Measurements from ENCODE around the gene SLC12A5.
"Not testable (repeated sequence)": the region's sequence is repeated elsewhere in the genome, so short reads cannot be mapped to it uniquely, and the experiment has no call there.

Gene SLC12A5

DNA sequence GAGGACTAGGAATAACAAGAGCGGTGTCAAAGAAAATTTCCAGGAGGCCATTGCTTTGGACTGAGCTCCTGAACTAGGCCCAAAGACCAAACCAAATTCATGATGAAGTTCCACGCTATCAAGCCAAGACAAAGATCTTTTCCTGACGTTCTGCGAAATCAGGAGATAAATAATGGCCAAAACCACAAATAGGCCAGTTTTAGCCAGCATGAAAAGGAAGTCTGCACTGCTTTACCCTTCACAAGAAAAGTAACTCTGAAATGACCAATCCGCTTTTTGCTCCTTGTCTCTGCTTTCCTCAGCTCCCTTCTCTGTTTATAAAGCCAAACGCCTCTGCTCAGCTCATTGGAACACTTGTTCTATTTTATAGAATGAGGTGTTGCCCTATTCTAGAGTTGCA is 54.1 kb downstream of the SLC12A5 start:
- peaks cover 16% of the 10 kb centered on the region for H3K36me3 ChIP-seq (ENCODE audit: control insufficient read depth, insufficient read depth, low read length)
- H3K27ac ChIP-seq (ENCODE audit: low read depth, low read length), result no peak overlapping the region
- H3K27me3 ChIP-seq (ENCODE audit: control insufficient read depth, insufficient read depth, low read length), result no peaks in the 10 kb centered on the region
- H3K9me3 ChIP-seq (ENCODE audit: control insufficient read depth, insufficient read depth, low read depth, low read length), result no peaks in the 10 kb centered on the region
- H3K4me1 ChIP-seq (ENCODE audit: control insufficient read depth, insufficient read depth, low read length), result peaks cover 2% of the 10 kb centered on the region
- no peak overlapping the region for H3K9ac ChIP-seq (ENCODE audit: low read length)
- H3K4me3 ChIP-seq (ENCODE audit: low read depth, low read length), result no peak overlapping the region

DNA sequence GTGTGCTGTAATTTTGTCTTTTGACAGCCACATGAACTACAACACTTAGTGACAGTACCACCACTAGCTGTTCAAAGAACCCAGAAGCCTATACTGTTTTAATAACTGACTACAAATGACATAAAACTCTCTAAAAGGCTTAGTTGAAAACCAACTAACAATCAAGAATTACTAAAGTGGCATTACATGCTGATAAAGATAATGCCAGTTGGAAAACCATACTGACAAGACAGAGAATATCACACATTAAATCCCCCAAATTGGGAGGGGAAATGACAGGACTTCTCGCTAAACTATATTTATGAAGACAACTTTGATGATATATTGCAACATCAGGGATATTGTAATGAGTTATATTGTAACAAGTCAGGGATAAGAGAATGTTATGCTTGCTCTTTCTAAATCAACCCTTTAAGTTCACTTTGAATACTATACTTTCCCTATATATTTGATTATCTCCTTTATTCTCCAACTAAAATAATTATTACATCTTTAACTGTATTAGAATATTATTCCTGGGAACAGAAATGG is 54.6 kb downstream of the SLC12A5 start:
- H3K4me3 ChIP-seq (ENCODE audit: low read depth, low read length), result no peak overlapping the region
- no peaks in the 10 kb centered on the region for H3K9me3 ChIP-seq (ENCODE audit: control insufficient read depth, insufficient read depth, low read depth, low read length)

DNA sequence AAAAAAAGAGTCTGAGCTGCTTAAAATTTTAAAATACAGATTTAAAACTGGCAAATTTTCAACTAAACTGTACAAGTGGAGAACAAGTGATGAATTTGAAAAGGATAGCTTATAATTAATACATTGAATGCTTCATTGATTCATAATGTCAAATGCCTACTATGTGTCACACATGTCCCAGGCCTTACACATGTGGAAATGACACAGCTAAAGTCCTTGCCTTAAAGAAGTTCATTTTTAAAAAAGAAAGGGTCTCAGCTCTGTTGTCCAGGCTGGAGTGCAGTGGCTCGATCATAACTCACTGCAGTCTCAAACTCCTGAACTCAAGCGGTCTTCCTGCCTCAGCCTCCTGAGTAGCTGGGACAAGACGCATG is 55.8 kb downstream of the SLC12A5 start:
- peaks cover 8% of the 10 kb centered on the region for H3K4me1 ChIP-seq (ENCODE audit: control insufficient read depth, insufficient read depth, low read length)
- no peak overlapping the region for H3K9ac ChIP-seq (ENCODE audit: low read length)
- H3K9me3 ChIP-seq (ENCODE audit: control insufficient read depth, insufficient read depth, low read depth, low read length), result no peaks in the 10 kb centered on the region
- no peak overlapping the region for H3K27ac ChIP-seq (ENCODE audit: low read depth, low read length)
- no peaks in the 10 kb centered on the region for H3K36me3 ChIP-seq (ENCODE audit: control insufficient read depth, insufficient read depth, low read length)
- H3K27me3 ChIP-seq (ENCODE audit: control insufficient read depth, insufficient read depth, low read length), result no peaks in the 10 kb centered on the region
- no peak overlapping the region for H3K4me3 ChIP-seq (ENCODE audit: low read depth, low read length)

More for the DNA sequence above, 54.6 kb downstream of the SLC12A5 start:
- Histone ChIP-seq H3K27me3 (ENCODE audit: control insufficient read depth, insufficient read depth, low read length) (no peaks in the 10 kb centered on the region), H3K4me1 (ENCODE audit: control insufficient read depth, insufficient read depth, low read length) (peaks cover 7% of the 10 kb centered on the region), H3K36me3 (ENCODE audit: control insufficient read depth, insufficient read depth, low read length) (peaks cover 11% of the 10 kb centered on the region), H3K9ac (ENCODE audit: low read length) (no peak overlapping the region), H3K27ac (ENCODE audit: low read depth, low read length) (no peak overlapping the region)

DNA sequence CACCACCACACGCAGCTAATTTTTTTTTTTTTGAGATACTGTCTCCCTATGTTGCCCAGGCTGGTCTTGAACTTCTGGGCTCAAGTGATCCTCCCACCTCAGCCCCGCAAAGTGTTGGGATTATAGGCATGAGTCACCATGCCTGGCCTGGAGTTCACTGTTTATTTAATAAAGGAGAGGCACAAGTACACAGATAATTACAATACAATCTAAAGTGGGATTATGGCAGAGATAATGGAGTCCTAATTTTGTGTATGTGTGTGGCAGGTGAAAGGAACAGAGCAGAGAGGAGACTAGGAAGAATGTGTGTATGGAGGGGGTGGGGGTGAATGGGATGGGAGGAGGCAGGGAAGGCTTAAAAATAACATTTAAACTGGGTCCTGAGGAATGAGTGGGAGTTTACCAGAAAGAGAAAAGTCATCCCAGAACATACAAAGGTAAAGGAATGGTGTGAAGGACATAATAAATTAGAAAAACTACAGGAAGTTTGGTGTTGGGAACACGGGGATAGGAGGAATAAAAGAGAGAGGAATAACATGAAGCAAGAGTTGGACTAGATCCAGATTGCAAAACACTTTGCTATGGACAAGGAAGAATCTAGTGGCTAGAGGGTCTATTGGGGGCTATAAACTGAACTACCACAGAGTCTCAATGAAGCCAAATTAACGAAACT is 56.3 kb downstream of the SLC12A5 start:
- H3K4me3 ChIP-seq (ENCODE audit: low read depth, low read length), result no peak overlapping the region
- H3K27me3 ChIP-seq (ENCODE audit: control insufficient read depth, insufficient read depth, low read length), result no peaks in the 10 kb centered on the region
- no peaks in the 10 kb centered on the region for H3K9me3 ChIP-seq (ENCODE audit: control insufficient read depth, insufficient read depth, low read depth, low read length)
- no peaks in the 10 kb centered on the region for H3K36me3 ChIP-seq (ENCODE audit: control insufficient read depth, insufficient read depth, low read length)
- no peak overlapping the region for H3K9ac ChIP-seq (ENCODE audit: low read length)
- no peak overlapping the region for H3K27ac ChIP-seq (ENCODE audit: low read depth, low read length)
- H3K4me1 ChIP-seq (ENCODE audit: control insufficient read depth, insufficient read depth, low read length), result peaks cover 11% of the 10 kb centered on the region

DNA sequence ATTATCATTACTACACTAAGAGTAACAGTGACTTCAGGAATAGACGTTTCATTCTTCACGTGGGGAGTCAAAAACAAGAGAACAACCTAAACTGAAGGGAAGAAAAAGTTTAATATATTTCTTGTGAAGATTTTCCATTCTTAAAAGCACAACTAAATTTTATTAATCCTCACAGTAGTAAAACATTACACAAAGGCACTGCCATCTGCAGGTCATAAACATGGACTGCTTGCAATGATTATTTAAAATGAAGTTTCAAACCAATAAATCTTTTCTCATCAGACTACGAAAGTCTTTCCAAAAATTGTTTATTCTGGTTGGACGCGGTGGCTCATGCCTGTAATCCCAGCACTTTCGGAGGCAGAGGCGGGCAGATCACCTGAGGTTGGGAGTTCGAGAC is 58.1 kb downstream of the SLC12A5 start:
- Histone ChIP-seq H3K4me1 (ENCODE audit: control insufficient read depth, insufficient read depth, low read length) (peaks cover 13% of the 10 kb centered on the region), H3K27ac (ENCODE audit: low read depth, low read length) (no peak overlapping the region), H3K27me3 (ENCODE audit: control insufficient read depth, insufficient read depth, low read length) (no peaks in the 10 kb centered on the region), H3K4me3 (ENCODE audit: low read depth, low read length) (no peak overlapping the region), H3K9ac (ENCODE audit: low read length) (no peak overlapping the region), H3K36me3 (ENCODE audit: control insufficient read depth, insufficient read depth, low read length) (no peaks in the 10 kb centered on the region), H3K9me3 (ENCODE audit: control insufficient read depth, insufficient read depth, low read depth, low read length) (no peaks in the 10 kb centered on the region)

DNA sequence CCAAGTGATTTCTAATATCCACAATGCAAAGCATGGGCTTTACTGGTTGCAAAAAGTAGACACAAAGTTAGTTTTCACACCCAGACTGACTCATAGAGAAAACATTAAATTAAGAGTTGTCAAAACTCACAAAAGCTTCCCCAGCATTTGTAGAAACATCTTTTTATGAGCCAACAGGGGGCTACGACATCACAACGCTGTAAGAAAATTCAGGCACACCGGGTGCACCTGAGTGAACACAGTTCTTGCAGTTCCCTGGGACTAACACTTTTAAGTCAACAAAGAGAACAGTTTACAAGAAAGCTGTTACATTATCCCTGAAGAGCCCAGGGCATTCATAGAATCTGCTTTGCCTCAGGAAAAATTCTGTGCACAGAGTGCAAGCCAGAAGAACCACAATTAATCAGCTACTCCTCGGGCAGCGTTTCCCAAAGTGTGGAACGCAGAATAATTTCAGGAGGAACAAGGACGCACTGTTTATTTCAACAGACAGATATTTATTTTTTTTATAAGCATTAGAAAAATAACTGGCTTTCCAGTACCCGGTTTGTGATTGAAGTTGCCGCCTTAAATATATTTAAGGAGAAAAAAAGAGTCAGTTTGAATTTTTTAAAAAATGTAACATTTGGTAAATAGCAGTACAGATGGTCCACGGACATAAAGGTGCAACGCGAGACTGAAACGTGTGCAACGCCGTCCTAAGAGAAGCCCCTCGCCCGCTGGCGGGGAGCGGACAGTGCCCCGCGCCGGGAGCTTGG is 59.6 kb downstream of the SLC12A5 start:
- H3K9ac ChIP-seq (ENCODE audit: low read length), result peak overlapping the region; percentile 100
- H3K27ac ChIP-seq (ENCODE audit: low read depth, low read length), result peak overlapping the region; percentile 96; the same call in 1 of the 2 replicates
- no peaks in the 10 kb centered on the region for H3K9me3 ChIP-seq (ENCODE audit: control insufficient read depth, insufficient read depth, low read depth, low read length)
- H3K36me3 ChIP-seq (ENCODE audit: control insufficient read depth, insufficient read depth, low read length), result no peaks in the 10 kb centered on the region
- peak overlapping the region; percentile 95 for H3K4me3 ChIP-seq (ENCODE audit: low read depth, low read length)
- H3K4me1 ChIP-seq (ENCODE audit: control insufficient read depth, insufficient read depth, low read length), result peaks cover 13% of the 10 kb centered on the region
- H3K27me3 ChIP-seq (ENCODE audit: control insufficient read depth, insufficient read depth, low read length), result no peaks in the 10 kb centered on the region

DNA sequence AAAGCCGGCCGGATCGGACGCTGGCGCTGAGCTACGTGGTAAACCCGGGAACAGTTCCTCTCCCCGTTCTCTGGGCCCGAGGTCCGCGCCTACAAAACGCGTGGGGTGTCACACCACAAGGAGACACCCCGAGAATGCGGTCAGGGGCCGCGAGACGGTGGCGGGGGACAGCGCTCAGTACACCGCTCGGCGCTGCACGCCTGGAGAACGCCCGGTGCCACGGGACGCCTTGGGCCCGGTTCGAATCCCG is 60.1 kb downstream of the SLC12A5 start:
- H3K4me3 ChIP-seq (ENCODE audit: low read depth, low read length), result peak overlapping the region; percentile 95
- H3K27ac ChIP-seq (ENCODE audit: low read depth, low read length), result peak overlapping the region; percentile 96; the same call in 1 of the 2 replicates
- no peaks in the 10 kb centered on the region for H3K27me3 ChIP-seq (ENCODE audit: control insufficient read depth, insufficient read depth, low read length)
- H3K4me1 ChIP-seq (ENCODE audit: control insufficient read depth, insufficient read depth, low read length), result peaks cover 13% of the 10 kb centered on the region
- no peaks in the 10 kb centered on the region for H3K9me3 ChIP-seq (ENCODE audit: control insufficient read depth, insufficient read depth, low read depth, low read length)
- H3K36me3 ChIP-seq (ENCODE audit: control insufficient read depth, insufficient read depth, low read length), result no peaks in the 10 kb centered on the region
- peak overlapping the region; percentile 100 for H3K9ac ChIP-seq (ENCODE audit: low read length)

DNA sequence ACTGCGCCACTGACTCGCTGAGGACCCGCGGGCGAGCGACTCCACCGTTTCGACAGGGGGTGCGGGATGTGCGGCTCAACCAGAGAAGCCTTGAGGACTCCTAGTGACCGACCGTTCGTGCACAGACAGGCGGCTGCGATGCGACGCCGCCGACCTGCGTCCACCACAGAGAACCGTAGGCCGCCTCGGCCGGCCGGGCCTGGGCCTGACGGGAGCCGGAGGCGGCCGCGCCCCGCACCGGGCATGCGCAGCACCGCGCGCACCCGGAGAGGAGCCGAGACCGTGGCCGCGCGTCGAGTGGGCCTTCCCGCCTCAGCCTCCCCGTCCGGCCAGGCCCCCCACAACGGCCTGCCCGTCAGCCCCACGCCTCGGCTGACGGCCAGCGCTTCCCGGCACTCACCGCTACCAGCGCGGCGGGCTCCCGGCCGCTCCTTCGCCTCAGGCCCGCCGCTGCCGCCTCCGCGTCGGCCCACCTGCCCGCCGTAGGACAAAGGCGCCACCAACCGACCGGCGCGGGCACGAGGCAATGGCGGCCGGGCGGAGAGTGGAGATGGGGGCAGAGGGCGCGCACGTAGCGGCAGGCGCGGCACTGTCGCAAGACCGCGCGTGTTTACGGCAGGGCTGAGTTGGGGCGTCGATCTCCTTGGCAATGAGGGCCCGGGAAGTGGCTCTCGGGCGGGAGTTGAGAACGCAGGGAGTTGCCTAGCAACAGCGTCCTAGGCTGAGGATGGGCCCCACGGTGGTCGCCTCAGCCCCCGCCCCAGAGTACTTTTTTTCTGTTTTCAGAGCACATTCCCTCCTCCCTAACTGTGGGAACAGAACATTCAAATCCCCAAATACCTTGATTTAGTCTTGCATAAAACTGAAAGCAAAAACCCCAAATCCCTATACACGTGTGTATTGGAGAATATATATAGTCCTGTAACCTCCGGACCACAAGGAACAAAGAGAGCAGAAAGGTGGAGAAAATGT is 60.7 kb downstream of the SLC12A5 start, which contains the start of gene NCOA5:
Gene NCOA5 (minus strand): TSS at position 546 of the 972 bp plus-strand sequence. CDS start 10,538 bp downstream, outside the sequence.
- peak within 1 kb of the TSS; percentile 95 for H3K4me3 ChIP-seq (ENCODE audit: low read depth, low read length)
- H3K27me3 ChIP-seq (ENCODE audit: control insufficient read depth, insufficient read depth, low read length), result no peaks in the 10 kb centered on the region
- no peaks in the 10 kb centered on the region for H3K9me3 ChIP-seq (ENCODE audit: control insufficient read depth, insufficient read depth, low read depth, low read length)
- H3K9ac ChIP-seq (ENCODE audit: low read length), result peak within 1 kb of the TSS; percentile 100
- H3K4me1 ChIP-seq (ENCODE audit: control insufficient read depth, insufficient read depth, low read length), result peaks cover 13% of the 10 kb centered on the region
- no peaks in the 10 kb centered on the region for H3K36me3 ChIP-seq (ENCODE audit: control insufficient read depth, insufficient read depth, low read length)
- H3K27ac ChIP-seq (ENCODE audit: low read depth, low read length), result peak within 1 kb of the TSS; percentile 96

DNA sequence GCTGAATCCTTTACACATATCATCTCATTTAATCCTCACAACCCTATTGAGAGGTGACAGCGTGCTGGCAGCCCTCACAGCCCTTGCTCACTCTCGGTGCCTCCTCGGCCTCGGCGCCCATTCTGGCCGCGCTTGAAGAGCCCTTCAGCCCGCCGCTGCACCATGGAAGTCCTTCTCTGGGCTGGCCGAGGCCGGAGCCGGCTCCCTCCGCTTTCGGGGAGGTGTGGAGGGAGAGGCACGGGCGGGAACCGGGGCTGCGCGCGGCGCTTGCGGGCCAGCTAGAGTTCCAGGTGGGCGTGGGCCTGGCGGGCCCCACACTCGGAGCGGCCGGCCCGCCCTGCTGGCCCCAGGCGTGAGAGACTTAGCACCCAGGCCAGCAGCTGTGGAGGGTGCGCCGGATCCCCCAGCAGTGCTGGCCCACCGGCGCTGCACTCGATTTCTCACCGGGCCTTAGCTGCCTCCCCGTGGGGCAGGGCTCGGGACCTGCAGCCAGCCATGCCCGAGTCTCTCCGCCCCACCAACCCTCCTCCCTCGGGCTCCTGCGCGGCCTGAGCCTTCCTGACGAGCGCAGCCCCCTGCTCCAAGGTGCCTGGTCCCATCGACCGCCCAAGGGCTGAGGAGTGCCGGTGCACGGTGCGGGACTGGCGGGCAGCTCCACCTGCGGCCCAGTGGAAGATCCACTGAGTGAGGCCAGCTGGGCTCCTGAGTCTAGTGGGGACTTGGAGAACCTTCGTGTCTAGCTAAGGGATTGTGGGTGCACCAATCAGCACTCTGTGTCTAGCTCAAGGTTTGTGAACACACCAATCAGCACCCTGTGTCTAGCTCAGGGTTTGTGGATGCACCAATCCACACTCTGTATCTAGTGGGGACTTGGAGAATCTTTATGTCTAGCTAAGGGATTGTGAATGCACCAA is 62.9 kb downstream of the SLC12A5 start:
- H3K9me3 ChIP-seq (ENCODE audit: control insufficient read depth, insufficient read depth, low read depth, low read length); H3K9ac ChIP-seq (ENCODE audit: low read length); H3K36me3 ChIP-seq (ENCODE audit: control insufficient read depth, insufficient read depth, low read length); H3K4me3 ChIP-seq (ENCODE audit: low read depth, low read length); H3K27ac ChIP-seq (ENCODE audit: low read depth, low read length); H3K27me3 ChIP-seq (ENCODE audit: control insufficient read depth, insufficient read depth, low read length): not testable (repeated sequence)
- peaks cover 13% of the 10 kb centered on the region for H3K4me1 ChIP-seq (ENCODE audit: control insufficient read depth, insufficient read depth, low read length)

DNA sequence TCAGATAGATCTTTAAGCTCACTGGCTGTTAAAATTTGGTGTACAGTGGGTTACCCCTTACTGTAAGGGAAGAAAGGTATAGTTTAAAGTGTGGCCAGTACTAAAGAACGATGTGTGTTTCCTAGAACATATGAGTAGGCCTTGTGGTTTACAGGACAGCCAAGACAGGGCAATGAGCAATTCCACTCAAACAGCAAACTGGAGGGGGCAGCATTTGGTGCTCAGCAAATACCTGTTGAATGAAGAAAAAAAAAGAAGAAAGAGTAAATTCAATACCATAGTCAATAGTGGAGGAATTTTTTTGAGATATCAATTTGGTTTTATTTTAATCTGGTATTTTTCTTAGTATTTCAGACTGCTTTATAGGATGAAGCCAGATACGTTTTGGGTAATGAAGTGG is 64.5 kb downstream of the SLC12A5 start:
- Histone ChIP-seq H3K27me3 (ENCODE audit: control insufficient read depth, insufficient read depth, low read length) (no peaks in the 10 kb centered on the region), H3K36me3 (ENCODE audit: control insufficient read depth, insufficient read depth, low read length) (no peaks in the 10 kb centered on the region), H3K4me3 (ENCODE audit: low read depth, low read length) (no peak overlapping the region), H3K27ac (ENCODE audit: low read depth, low read length) (no peak overlapping the region), H3K9ac (ENCODE audit: low read length) (no peak overlapping the region), H3K9me3 (ENCODE audit: control insufficient read depth, insufficient read depth, low read depth, low read length) (no peaks in the 10 kb centered on the region), H3K4me1 (ENCODE audit: control insufficient read depth, insufficient read depth, low read length) (peaks cover 6% of the 10 kb centered on the region)

Measured in HUES6 (cell line).